ENCODE data around the gene SLC9A9. TPM values are rescaled to one million over a fixed set of nuclear protein-coding genes. Genes with fewer than 3 reads are reported as not detected.

Gene SLC9A9
- total and polyA plus RNA-seq, 10 of the 15 experiments (the other 5 are each of a cell fraction or from before 2014, with no cell fraction given): 3.5 to 14.2 (median 9.3) TPM

DNA sequence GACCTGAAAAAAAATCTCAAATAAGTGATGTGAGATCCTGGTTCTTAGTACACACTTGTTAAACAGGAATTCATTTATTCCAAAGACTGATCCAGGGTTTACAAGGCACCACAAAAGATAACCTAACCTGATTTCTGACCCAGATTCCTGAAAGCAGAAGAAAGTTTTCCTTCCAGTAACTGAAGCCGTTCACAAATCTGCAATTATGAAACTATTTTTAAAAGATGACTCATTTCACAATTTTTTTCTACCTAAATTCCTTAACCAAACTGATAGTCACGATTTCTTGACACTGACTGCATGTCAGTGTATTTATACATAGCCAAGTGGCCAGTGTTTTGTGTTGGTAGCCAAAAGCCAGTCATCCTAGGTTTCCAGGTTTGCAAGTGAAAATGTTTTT, 17.1 kb downstream of the SLC9A9 start:
- Histone ChIP-seq H3K9ac (ENCODE audit: control insufficient read depth, insufficient read depth, low read length) (no peak overlapping the region), H3K4me1 (ENCODE audit: control insufficient read depth, insufficient read depth, low read length) (peaks cover 12% of the 10 kb centered on the region), H3K27me3 (replicated peaks in 1 of 2; ENCODE audit: control insufficient read depth in 2 of 2, insufficient read depth in 2 of 2, low read length in 1 of 2) (no peaks in the 10 kb centered on the region), H3K79me2 (ENCODE audit: control insufficient read depth, insufficient read depth, low read length) (no peaks in the 10 kb centered on the region; the same call in none of the 2 replicates), H3K27ac (ENCODE audit: control insufficient read depth, insufficient read depth) (peak overlapping the region; percentile 76), H2AFZ (ENCODE audit: control insufficient read depth, low read depth, low read length) (peak overlapping the region; percentile 9; the same call in 1 of the 2 replicates), H3K9me3 (replicated peaks; ENCODE audit: control insufficient read depth, insufficient read depth, low read length) (peaks cover 2% of the 10 kb centered on the region; the same call in 2 of the 3 replicates), H3K4me3 (peak overlapping the region; percentile 28; the same call in 1 of the 2 replicates), H3K36me3 (ENCODE audit: control insufficient read depth in 2 of 2, insufficient read depth in 2 of 2, low read length in 1 of 2) (no peaks in the 10 kb centered on the region), H4K20me1 (ENCODE audit: control insufficient read depth, insufficient read depth) (no peaks in the 10 kb centered on the region), H3K4me2 (ENCODE audit: control insufficient read depth, insufficient read depth) (peak overlapping the region; percentile 85)
- no TSS peak for BruUV-seq (replicated peaks)
- ATAC-seq: peak; percentile 54
- intact Hi-C loops (cut with micrococcal nuclease; ENCODE audit: unreplicated experiment): loop anchor here (5.0 kb wide), 1 partner anchor 54 kb away; no protein-coding TSS in a partner anchor
- RAD21 ChIA-PET (ENCODE audit: unreplicated experiment): no interaction called here
- POLR2A ChIA-PET: no interaction called here
- 0% methylated on average over 2 of the region's 2 CpGs for WGBS (ENCODE audit: insufficient coverage, insufficient replicate concordance, low lambda C conversion rate, missing lambda C conversion rate)
- DNase-seq (ENCODE audit: low read depth, low spot score): no peak
- in situ Hi-C loops (cut with MboI): no loop called here
- CTCF ChIA-PET: no interaction called here
- SMC1A ChIA-PET (ENCODE audit: uncharacterized antibody, unreplicated experiment): no interaction called here
- peak; percentile 47 for FAIRE-seq
- TF ChIP-seq BMI1 (IDR thresholded peaks at IDR 0.05; ENCODE audit: borderline replicate concordance) (no peak), RB1 (IDR thresholded peaks at IDR 0.05; ENCODE audit: borderline replicate concordance) (no peak), FOXK2 (IDR thresholded peaks at IDR 0.05) (no peak), KAT2A (conservative IDR thresholded peaks at IDR 0.05; ENCODE audit: control insufficient read depth, low read depth, low read length) (no peak), SIN3A (IDR thresholded peaks at IDR 0.05; ENCODE audit: low read depth, low read length) (no peak), ZBED1 (IDR thresholded peaks at IDR 0.05; ENCODE audit: borderline replicate concordance) (peak; percentile 84; the same call in 1 of the 2 replicates), CREB1 (IDR thresholded peaks at IDR 0.05; ENCODE audit: low read depth) (no peak), HDGF (IDR thresholded peaks at IDR 0.05) (no peak), FOXM1 (IDR thresholded peaks at IDR 0.05; ENCODE audit: low read depth, low read length) (peak; percentile 74; the same call in 1 of the 2 replicates), MEF2B (IDR thresholded peaks at IDR 0.05; ENCODE audit: partially characterized antibody, poor library complexity, severe bottlenecking) (peak; percentile 12), IKZF1 (conservative IDR thresholded peaks at IDR 0.05) (peak; percentile 78), SREBF1 (IDR thresholded peaks at IDR 0.05; ENCODE audit: low read length) (no peak), JUNB (IDR thresholded peaks at IDR 0.05) (peak; percentile 80), SREBF2 (IDR thresholded peaks at IDR 0.05; ENCODE audit: low read length) (no peak), ZZZ3 (IDR thresholded peaks at IDR 0.05; ENCODE audit: control insufficient read depth, insufficient read length, low read depth) (no peak), SRF (IDR thresholded peaks at IDR 0.05; ENCODE audit: low read depth in 2 of 2, low read length in 2 of 2) (no peak), NFYA (IDR thresholded peaks at IDR 0.05; ENCODE audit: borderline replicate concordance, low read depth, low read length) (no peak), TAF1 (IDR thresholded peaks at IDR 0.05; ENCODE audit: borderline replicate concordance, low read depth, low read length) (no peak), MXI1 (IDR thresholded peaks at IDR 0.05; ENCODE audit: low read depth, low read length) (no peak)
- TF ChIP-seq, protein P1, sequence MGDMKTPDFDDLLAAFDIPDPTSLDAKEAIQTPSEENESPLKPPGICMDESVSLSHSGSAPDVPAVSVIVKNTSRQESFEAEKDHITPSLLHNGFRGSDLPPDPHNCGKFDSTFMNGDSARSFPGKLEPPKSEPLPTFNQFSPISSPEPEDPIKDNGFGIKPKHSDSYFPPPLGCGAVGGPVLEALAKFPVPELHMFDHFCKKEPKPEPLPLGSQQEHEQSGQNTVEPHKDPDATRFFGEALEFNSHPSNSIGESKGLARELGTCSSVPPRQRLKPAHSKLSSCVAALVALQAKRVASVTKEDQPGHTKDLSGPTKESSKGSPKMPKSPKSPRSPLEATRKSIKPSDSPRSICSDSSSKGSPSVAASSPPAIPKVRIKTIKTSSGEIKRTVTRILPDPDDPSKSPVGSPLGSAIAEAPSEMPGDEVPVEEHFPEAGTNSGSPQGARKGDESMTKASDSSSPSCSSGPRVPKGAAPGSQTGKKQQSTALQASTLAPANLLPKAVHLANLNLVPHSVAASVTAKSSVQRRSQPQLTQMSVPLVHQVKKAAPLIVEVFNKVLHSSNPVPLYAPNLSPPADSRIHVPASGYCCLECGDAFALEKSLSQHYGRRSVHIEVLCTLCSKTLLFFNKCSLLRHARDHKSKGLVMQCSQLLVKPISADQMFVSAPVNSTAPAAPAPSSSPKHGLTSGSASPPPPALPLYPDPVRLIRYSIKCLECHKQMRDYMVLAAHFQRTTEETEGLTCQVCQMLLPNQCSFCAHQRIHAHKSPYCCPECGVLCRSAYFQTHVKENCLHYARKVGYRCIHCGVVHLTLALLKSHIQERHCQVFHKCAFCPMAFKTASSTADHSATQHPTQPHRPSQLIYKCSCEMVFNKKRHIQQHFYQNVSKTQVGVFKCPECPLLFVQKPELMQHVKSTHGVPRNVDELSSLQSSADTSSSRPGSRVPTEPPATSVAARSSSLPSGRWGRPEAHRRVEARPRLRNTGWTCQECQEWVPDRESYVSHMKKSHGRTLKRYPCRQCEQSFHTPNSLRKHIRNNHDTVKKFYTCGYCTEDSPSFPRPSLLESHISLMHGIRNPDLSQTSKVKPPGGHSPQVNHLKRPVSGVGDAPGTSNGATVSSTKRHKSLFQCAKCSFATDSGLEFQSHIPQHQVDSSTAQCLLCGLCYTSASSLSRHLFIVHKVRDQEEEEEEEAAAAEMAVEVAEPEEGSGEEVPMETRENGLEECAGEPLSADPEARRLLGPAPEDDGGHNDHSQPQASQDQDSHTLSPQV (IDR thresholded peaks at IDR 0.05): no peak
- TF ChIP-seq, protein P2, sequence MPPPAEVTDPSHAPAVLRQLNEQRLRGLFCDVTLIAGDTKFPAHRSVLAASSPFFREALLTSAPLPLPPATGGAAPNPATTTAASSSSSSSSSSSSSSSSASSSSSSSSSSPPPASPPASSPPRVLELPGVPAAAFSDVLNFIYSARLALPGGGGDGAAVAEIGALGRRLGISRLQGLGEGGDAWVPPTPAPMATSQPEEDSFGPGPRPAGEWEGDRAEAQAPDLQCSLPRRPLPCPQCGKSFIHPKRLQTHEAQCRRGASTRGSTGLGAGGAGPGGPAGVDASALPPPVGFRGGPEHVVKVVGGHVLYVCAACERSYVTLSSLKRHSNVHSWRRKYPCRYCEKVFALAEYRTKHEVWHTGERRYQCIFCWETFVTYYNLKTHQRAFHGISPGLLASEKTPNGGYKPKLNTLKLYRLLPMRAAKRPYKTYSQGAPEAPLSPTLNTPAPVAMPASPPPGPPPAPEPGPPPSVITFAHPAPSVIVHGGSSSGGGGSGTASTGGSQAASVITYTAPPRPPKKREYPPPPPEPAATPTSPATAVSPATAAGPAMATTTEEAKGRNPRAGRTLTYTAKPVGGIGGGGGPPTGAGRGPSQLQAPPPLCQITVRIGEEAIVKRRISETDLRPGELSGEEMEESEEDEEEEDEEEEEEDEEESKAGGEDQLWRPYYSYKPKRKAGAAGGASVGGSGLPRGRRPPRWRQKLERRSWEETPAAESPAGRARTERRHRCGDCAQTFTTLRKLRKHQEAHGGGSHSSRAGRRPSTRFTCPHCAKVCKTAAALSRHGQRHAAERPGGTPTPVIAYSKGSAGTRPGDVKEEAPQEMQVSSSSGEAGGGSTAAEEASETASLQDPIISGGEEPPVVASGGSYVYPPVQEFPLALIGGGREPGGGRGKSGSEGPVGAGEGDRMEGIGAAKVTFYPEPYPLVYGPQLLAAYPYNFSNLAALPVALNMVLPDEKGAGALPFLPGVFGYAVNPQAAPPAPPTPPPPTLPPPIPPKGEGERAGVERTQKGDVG (CRISPR knock-in tag; IDR thresholded peaks at IDR 0.05): no peak
